Liver (tissue), 9 donors: ENCODE results near the gene B3GNT9. TPM values are rescaled to one million over a fixed set of nuclear protein-coding genes. Genes with fewer than 3 reads are reported as not detected.

Source experiments
- DNase-seq: peaks from one replicate; pipeline ENCODE4 v3.0.0-alpha.2; 2017; ENCODE audit warnings: low spot score
- H3K27ac ChIP-seq, 2 donors: one replicate each; pipeline ENCODE4 v1.7.0; 2013; ENCODE audit warnings: inconsistent platforms in 2 of 2, low read length in 2 of 2, control low read depth in 1 of 2, low read depth in 1 of 2, mild to moderate bottlenecking in 1 of 2
- H3K27me3 ChIP-seq, 4 donors: one replicate each; pipeline versions ENCODE4 v1.6.1 to v1.7.0; 2013; ENCODE audit warnings: low read length in 3 of 4, inconsistent platforms in 1 of 4, mild to moderate bottlenecking in 1 of 4, moderate library complexity in 1 of 4; ENCODE audit not compliant: control insufficient read depth in 4 of 4, insufficient read depth in 4 of 4
- H3K36me3 ChIP-seq, 4 donors: one replicate each; pipeline versions ENCODE4 v1.6.1 to v1.7.0; 2013; ENCODE audit warnings: low read length in 3 of 4, mild to moderate bottlenecking in 3 of 4, low read depth in 1 of 4, moderate library complexity in 1 of 4; ENCODE audit not compliant: control insufficient read depth in 4 of 4, insufficient read depth in 3 of 4
- H3K4me1 ChIP-seq, 4 donors: one replicate each; pipeline versions ENCODE4 v1.6.1 to v1.7.0; 2013; ENCODE audit warnings: low read length in 3 of 4, mild to moderate bottlenecking in 3 of 4, moderate library complexity in 1 of 4; ENCODE audit not compliant: control insufficient read depth in 4 of 4, insufficient read depth in 4 of 4
- H3K4me3 ChIP-seq, 3 donors: one replicate each; pipeline versions ENCODE4 v1.6.1 to v1.7.0; 2013; ENCODE audit warnings: low read length in 3 of 3, control low read depth in 1 of 3, low read depth in 1 of 3, mild to moderate bottlenecking in 1 of 3
- H3K9ac ChIP-seq, 2 donors: one replicate each; pipeline ENCODE4 v1.7.0; 2013; ENCODE audit warnings: low read length in 2 of 2, mild to moderate bottlenecking in 2 of 2, moderate library complexity in 2 of 2, control low read depth in 1 of 2, low read depth in 1 of 2
- H3K9me3 ChIP-seq, 4 donors: one replicate each; pipeline versions ENCODE4 v1.6.1 to v1.7.0; 2013; ENCODE audit warnings: low read length in 3 of 4; ENCODE audit not compliant: control insufficient read depth in 4 of 4
- ATF3 ChIP-seq: IDR thresholded peaks from 2 replicates; pipeline ENCODE4 v1.6.1; 2016; ENCODE audit warnings: antibody characterized with exemption
- CTCF ChIP-seq: fragments of 150-350 bp; IDR thresholded peaks from 2 replicates; pipeline ENCODE4 v1.5.1; 2017; ENCODE audit warnings: improper control_type of control experiment, low read depth, low read length; ENCODE audit not compliant: missing input control
- EGR1 ChIP-seq, 2 donors: IDR thresholded peaks; 2 replicates each; pipeline ENCODE4 v1.6.1; 2016 to 2018; ENCODE audit warnings: antibody characterized with exemption in 2 of 2, low read depth in 2 of 2
- FOXA2 ChIP-seq: IDR thresholded peaks from 2 replicates; pipeline ENCODE4 v1.6.1; 2016; ENCODE audit warnings: antibody characterized with exemption
- GABPA ChIP-seq, 2 donors: IDR thresholded peaks in 1 of 2; conservative IDR thresholded peaks in 1 of 2; 2 replicates each; pipeline ENCODE4 v1.6.1; 2016; ENCODE audit warnings: antibody characterized with exemption in 2 of 2, mild to moderate bottlenecking in 1 of 2, moderate library complexity in 1 of 2
- JUND ChIP-seq, 2 donors: IDR thresholded peaks; 2 replicates each; pipeline ENCODE4 v1.6.1; 2016; ENCODE audit warnings: antibody characterized with exemption in 2 of 2
- MAX ChIP-seq: IDR thresholded peaks from 2 replicates; pipeline ENCODE4 v1.6.1; 2016; ENCODE audit warnings: antibody characterized with exemption
- NR2F2 ChIP-seq: IDR thresholded peaks from 2 replicates; pipeline ENCODE4 v1.6.1; 2016; ENCODE audit warnings: antibody characterized with exemption
- RXRA ChIP-seq, 2 donors: IDR thresholded peaks; 2 replicates each; pipeline ENCODE4 v1.6.1; 2017 to 2018; ENCODE audit warnings: antibody characterized with exemption in 2 of 2, mild to moderate bottlenecking in 1 of 2
- ZBTB33 ChIP-seq: IDR thresholded peaks from 2 replicates; pipeline ENCODE4 v1.6.1; 2016; ENCODE audit warnings: antibody characterized with exemption
- WGBS: extraction: QIAGEN DNeasy Blood & Tissue Kit; methylation state at CpG from one replicate; pipeline ENCODE4 v1.1.7; 2013; 5-methylcytosine and 5-hydroxymethylcytosine counted together
- polyA plus RNA-seq, 2 donors: library from polyadenylated mRNA; stranded (reverse) in 1 of 2; unstranded in 1 of 2; fragments of 200-250 nt in 1 of 2; fragments of >200 nt in 1 of 2; fragmentation: Nextera tagmentation in 1 of 2; extraction: Ambion mirVana in 1 of 2; gene quantifications; one replicate each; pipeline versions ENCODE4 v1.2.1 to v1.2.3, GENCODE V29; 2013 to 2015
- total RNA-seq, 2 donors: library from RNA; depleted of rRNA; stranded (reverse); fragments of >200 nt; gene quantifications; one replicate each; pipeline ENCODE4 v1.2.3, GENCODE V29; 2014
- donor health status: healthy.
- donor health status: healthy.
- donor health status: healthy.
- donor health status: healthy.
- donor health status: healthy.

The B3GNT9 gene
- total and polyA plus RNA-seq, 4 donors, result 0.43 to 2.3 (median 1.4) TPM

GRCh38 chr16:67150047-67150832 is 558 bp downstream of the B3GNT9 start:
- Histone ChIP-seq H3K9ac (no peak overlapping the region), H3K4me3 (peak overlapping the region in 2 of 3 donors; percentile 1 to 54), H3K36me3 (peaks cover 14 to 34% (median 28%) of the 10 kb centered on the region in 4 donors), H3K27ac (peak overlapping the region; percentile 61 to 79), H3K4me1 (peaks cover 6 to 15% (median 11%) of the 10 kb centered on the region in 4 donors), H3K27me3 (no peaks in the 10 kb centered on the region), H3K9me3 (no peaks in the 10 kb centered on the region)
- TF ChIP-seq NR2F2 (no peak), JUND (IDR thresholded peaks at IDR 0.05) (no peak), MAX (no peak)
- DNase-seq, result peak; percentile 58
- 8% methylated on average over 94 of the region's 94 CpGs for WGBS

GRCh38 chr16:67149276-67150046 is 1.3 kb downstream of the B3GNT9 start:
- Histone ChIP-seq H3K27me3 (no peaks in the 10 kb centered on the region), H3K4me1 (peaks cover 3 to 13% (median 8%) of the 10 kb centered on the region in 4 donors), H3K27ac (no peak overlapping the region), H3K9me3 (no peaks in the 10 kb centered on the region), H3K9ac (no peak overlapping the region), H3K36me3 (peaks cover 22 to 42% (median 36%) of the 10 kb centered on the region in 4 donors), H3K4me3 (no peak overlapping the region)
- no peak for DNase-seq
- WGBS, result 48% methylated on average over 77 of the region's 77 CpGs
- TF ChIP-seq EGR1 (IDR thresholded peaks at IDR 0.05; ENCODE audit: low read depth in 2 of 2) (no peak), ATF3 (no peak), FOXA2 (no peak), ZBTB33 (no peak), GABPA (IDR thresholded peaks at IDR 0.05 in 1 of 2, conservative IDR thresholded peaks at IDR 0.05 in 1 of 2) (no peak), RXRA (IDR thresholded peaks at IDR 0.05) (no peak), CTCF (peak; percentile 11)
